Testis (tissue), 3 donors: ENCODE data around the gene TMEM9. TPM values are rescaled to one million over a fixed set of nuclear protein-coding genes. Genes with fewer than 3 reads are reported as not detected.

Experiments
- DNase-seq: peaks from one replicate; pipeline ENCODE4 v3.0.0-alpha.2; 2019
- H3K27ac ChIP-seq, 2 donors: fragments of 200-600 bp; sonication (generic); one replicate each; pipeline ENCODE4 v1.5.1; 2019
- H3K27me3 ChIP-seq: fragments of 200-600 bp; sonication (generic); one replicate; pipeline ENCODE4 v1.5.1; 2019
- H3K36me3 ChIP-seq: fragments of 200-600 bp; sonication (generic); one replicate; pipeline ENCODE4 v1.5.1; 2017; ENCODE audit warnings: low read depth; ENCODE audit errors: missing control alignments
- H3K4me1 ChIP-seq: fragments of 200-600 bp; sonication (generic); one replicate; pipeline ENCODE4 v1.5.1; 2019
- H3K4me3 ChIP-seq, 2 donors: fragments of 200-600 bp; sonication (generic); one replicate each; pipeline ENCODE4 v1.5.1; 2017 to 2019
- H3K9me3 ChIP-seq: fragments of 200-600 bp; sonication (generic); one replicate; pipeline ENCODE4 v1.5.1; 2017
- CTCF ChIP-seq, 3 experiments: fragments of 450-650 bp in 2 of 3; fragments of 200-600 bp in 1 of 3; sonication (generic) in 1 of 3; IDR thresholded peaks; one replicate each; pipeline ENCODE4 v1.5.1; 2016 to 2019; ENCODE audit warnings: antibody characterized with exemption in 3 of 3, mild to moderate bottlenecking in 2 of 3, moderate library complexity in 1 of 3
- POLR2A ChIP-seq: fragments of 450-650 bp; IDR thresholded peaks from one replicate; pipeline ENCODE4 v1.6.1; 2017; ENCODE audit warnings: antibody characterized with exemption, mild to moderate bottlenecking, moderate library complexity
- WGBS, 2 donors: methylation state at CpG; one replicate each; pipeline ENCODE4 v1.1.5; 2018; 5-methylcytosine and 5-hydroxymethylcytosine counted together
- intact Hi-C: fragments of 100-400 bp; cut with DNase I; formaldehyde crosslinking; loops from one replicate; pipeline ENCODE4 v1.15.1; 2023; ENCODE audit warnings: low total_unique reads
- polyA plus RNA-seq: library from polyadenylated mRNA; stranded (reverse); fragments of 350-450 nt; fragmentation: Illumina TruSeq; extraction: RNeasy Lipid Tissue Mini Kit (QIAGEN cat#74804); gene quantifications from one replicate; pipeline ENCODE4 v1.2.3, GENCODE V29; 2014; ENCODE audit warnings: low read depth, low replicate concordance; ENCODE audit not compliant: insufficient read depth
- total RNA-seq, 2 donors: library from RNA; depleted of rRNA; stranded (reverse); fragments of >200 nt; gene quantifications; one replicate each; pipeline ENCODE4 v1.2.3, GENCODE V29; 2016

Gene TMEM9
- total and polyA plus RNA-seq, 3 donors from 2014 or later: 101 to 134 (median 124) TPM

- no peak for TF ChIP-seq CTCF (IDR thresholded peaks at IDR 0.05)
- no peak for TF ChIP-seq POLR2A
- Histone ChIP-seq H3K9me3 (no peaks in the 10 kb centered on the region), H3K4me1 (peaks cover 2% of the 10 kb centered on the region), H3K4me3 (no peak overlapping the region), H3K27me3 (no peaks in the 10 kb centered on the region), H3K36me3 (no peaks in the 10 kb centered on the region), H3K27ac (no peak overlapping the region)
- intact Hi-C loops: no loop called here
- WGBS, 2 donors: 57 to 78% methylated on average over 3 of the region's 3 CpGs
- DNase-seq: no peak
These were observed 24.4 kb upstream of the TMEM9 start for GRCh38 chr1:201178718-201179117.

DNA sequence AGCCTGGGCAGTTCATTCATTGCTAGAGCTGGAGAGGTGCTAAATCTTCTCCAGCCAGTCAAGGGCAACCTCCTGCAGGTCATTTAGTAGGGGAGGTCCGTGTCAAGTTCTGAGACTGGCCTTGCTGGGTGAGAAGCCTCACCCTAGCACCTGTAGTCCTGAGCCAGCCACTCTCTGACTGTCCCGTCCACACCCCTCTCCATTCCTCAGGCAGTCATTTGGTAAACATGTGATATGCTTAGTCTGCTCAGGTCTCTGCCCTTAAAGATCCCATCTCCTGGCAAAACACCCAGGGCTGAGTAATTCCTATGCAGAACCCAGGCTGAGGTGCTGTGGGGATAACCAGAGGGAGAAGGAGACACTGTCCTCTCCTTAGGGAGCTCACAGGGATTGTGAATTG, 22.7 kb upstream of the TMEM9 start:
- Histone ChIP-seq H3K27me3 (no peaks in the 10 kb centered on the region), H3K4me3 (no peak overlapping the region), H3K4me1 (no peaks in the 10 kb centered on the region), H3K36me3 (no peaks in the 10 kb centered on the region), H3K27ac (no peak overlapping the region), H3K9me3 (no peaks in the 10 kb centered on the region)
- intact Hi-C loops: no loop called here
- no peak for DNase-seq
- no peak for TF ChIP-seq POLR2A
- no peak for TF ChIP-seq CTCF (IDR thresholded peaks at IDR 0.05)
- WGBS, 2 donors: 76 to 79% methylated on average over 2 of the region's 2 CpGs

DNA sequence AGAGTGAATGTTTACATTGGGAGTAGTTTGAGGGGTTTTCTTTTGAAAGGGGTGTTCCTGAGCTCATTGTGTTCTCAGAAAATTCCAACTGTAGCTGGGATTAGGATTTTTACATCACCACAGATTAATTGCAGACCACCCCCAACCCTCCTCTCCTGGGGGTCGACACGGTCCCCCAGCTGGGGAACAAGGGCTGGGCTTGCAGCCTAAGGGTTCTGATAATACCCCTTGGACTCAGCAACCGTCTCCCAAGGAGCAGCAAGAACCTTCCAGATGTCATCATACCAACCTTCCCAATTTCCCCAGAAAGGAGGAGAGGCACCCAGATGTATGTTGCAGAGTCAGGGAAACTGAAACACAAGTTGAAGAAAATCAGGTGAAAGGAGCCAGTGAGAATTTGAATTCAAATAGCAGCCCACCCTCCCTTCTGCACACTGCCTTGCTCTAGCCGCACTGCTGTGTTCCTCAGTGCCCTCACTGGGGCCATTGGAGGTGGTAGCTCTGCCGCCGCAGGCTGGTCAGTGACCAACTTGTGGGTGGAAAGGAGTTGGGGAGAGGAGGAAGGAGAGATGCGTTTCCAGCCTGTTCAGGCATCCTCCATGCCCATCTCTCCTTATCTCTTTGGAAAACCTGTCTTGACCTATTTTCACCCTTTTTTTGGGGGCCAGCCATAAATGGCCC, 21.7 kb upstream of the TMEM9 start:
- Histone ChIP-seq H3K27me3 (no peaks in the 10 kb centered on the region), H3K27ac (no peak overlapping the region), H3K9me3 (no peaks in the 10 kb centered on the region), H3K4me1 (no peaks in the 10 kb centered on the region), H3K36me3 (no peaks in the 10 kb centered on the region), H3K4me3 (no peak overlapping the region)
- intact Hi-C loops: no loop called here
- DNase-seq: no peak
- whole genome bisulfite sequencing, 2 donors: 81 to 89% methylated on average over 7 of the region's 7 CpGs
- no peak for TF ChIP-seq POLR2A

DNA sequence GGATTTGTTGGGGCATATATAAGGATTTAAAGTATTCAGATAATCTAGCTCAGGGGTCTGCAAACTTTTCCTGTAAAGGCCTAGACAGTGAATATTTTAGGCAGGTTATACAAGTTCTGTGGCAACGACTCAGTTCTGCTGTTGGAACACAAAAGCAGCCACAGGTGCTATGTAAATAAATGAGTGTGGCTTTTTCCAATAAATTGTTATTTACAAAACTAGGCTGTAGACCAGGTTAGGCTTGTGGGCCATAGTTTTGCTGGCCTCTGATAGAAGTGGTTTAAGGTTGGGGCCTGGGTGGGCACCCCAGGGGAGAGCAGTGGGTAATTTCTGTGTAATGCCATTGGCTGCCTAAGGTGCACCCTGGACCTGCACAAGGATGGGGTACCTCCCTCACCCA, 19.5 kb upstream of the TMEM9 start:
- Histone ChIP-seq H3K27ac (no peak overlapping the region), H3K4me3 (no peak overlapping the region), H3K9me3 (no peaks in the 10 kb centered on the region), H3K4me1 (peaks cover 6% of the 10 kb centered on the region), H3K36me3 (no peaks in the 10 kb centered on the region), H3K27me3 (no peaks in the 10 kb centered on the region)
- 94 to 98% methylated on average over 1 of the region's 1 CpG for WGBS, 2 donors
- TF ChIP-seq POLR2A (no peak), CTCF (IDR thresholded peaks at IDR 0.05) (no peak)
- no peak for DNase-seq
- intact Hi-C loops: no loop called here

- no peak overlapping the region for H3K4me3 ChIP-seq
- no peak for TF ChIP-seq CTCF (IDR thresholded peaks at IDR 0.05)
- no peak for TF ChIP-seq POLR2A
- no peaks in the 10 kb centered on the region for H3K9me3 ChIP-seq
- intact Hi-C loops: no loop called here
- WGBS, 2 donors: 95% methylated on average over 4 of the region's 4 CpGs
- no peak for DNase-seq
- H3K27ac ChIP-seq: no peak overlapping the region
- no peaks in the 10 kb centered on the region for H3K27me3 ChIP-seq
- H3K36me3 ChIP-seq: no peaks in the 10 kb centered on the region
- H3K4me1 ChIP-seq: peaks cover 6% of the 10 kb centered on the region
These were observed 18.8 kb upstream of the TMEM9 start for GRCh38 chr1:201172999-201173610.
